EH (cell line): ENCODE data around the gene COL4A2.
"Not testable (repeated sequence)": the region's sequence is repeated elsewhere in the genome, so short reads cannot be mapped to it uniquely, and the experiment has no call there.

Experiments used
- DNase-seq: peaks from one replicate; pipeline ENCODE4 v3.0.0-alpha.2; 2015; ENCODE audit warnings: low read depth

The COL4A2 gene

GRCh38 chr13:110307767-110308655, 927 bp downstream of the COL4A2 start:
- DNase-seq, result peak; percentile 78

GRCh38 chr13:110308656-110309359, 1.7 kb downstream of the COL4A2 start:
- DNase-seq, result peak; percentile 45

GRCh38 chr13:110309661-110310524, 2.8 kb downstream of the COL4A2 start:
- DNase-seq, result no peak

- no peak for DNase-seq
These were observed 3.7 kb downstream of the COL4A2 start for GRCh38 chr13:110310541-110311442.

- DNase-seq, result no peak
These were observed 4.6 kb downstream of the COL4A2 start for GRCh38 chr13:110311443-110312338.

GRCh38 chr13:110312339-110313031, 5.4 kb downstream of the COL4A2 start:
- DNase-seq, result peak; percentile 95

- not testable (repeated sequence) for DNase-seq
These were observed 6.2 kb downstream of the COL4A2 start for GRCh38 chr13:110313261-110313660.

GRCh38 chr13:110313733-110314132, 6.6 kb downstream of the COL4A2 start:
- DNase-seq, result not testable (repeated sequence)

GRCh38 chr13:110314516-110315245, 7.6 kb downstream of the COL4A2 start:
- DNase-seq, result no peak

GRCh38 chr13:110316196-110316595, 9.1 kb downstream of the COL4A2 start:
- no peak for DNase-seq

- no peak for DNase-seq
These were observed 10.0 kb downstream of the COL4A2 start for GRCh38 chr13:110317093-110317492.

GRCh38 chr13:110317496-110318195, 10.6 kb downstream of the COL4A2 start:
- DNase-seq, result no peak

GRCh38 chr13:110318920-110319319, 11.8 kb downstream of the COL4A2 start:
- DNase-seq, result no peak

GRCh38 chr13:110319397-110319773, 12.3 kb downstream of the COL4A2 start:
- no peak for DNase-seq

GRCh38 chr13:110319774-110320509, 12.9 kb downstream of the COL4A2 start:
- DNase-seq, result peak; percentile 88

- DNase-seq, result no peak
These were observed 13.6 kb downstream of the COL4A2 start for GRCh38 chr13:110320645-110321044.

GRCh38 chr13:110321573-110321972, 14.5 kb downstream of the COL4A2 start:
- not testable (repeated sequence) for DNase-seq
